Frontal cortex (tissue), 4 donors: Measurements from ENCODE around the gene VILL. TPM values are rescaled to one million over a fixed set of nuclear protein-coding genes. Genes with fewer than 3 reads are reported as not detected.
A peak's percentile ranks its signal among the peaks of the same experiment; 100 is the strongest.
"Not testable (repeated sequence)": the region's sequence is repeated elsewhere in the genome, so short reads cannot be mapped to it uniquely, and the experiment has no call there.

ENCODE experiments used
- DNase-seq, 2 donors: peaks; one replicate each; pipeline ENCODE4 v3.0.0; 2012; ENCODE audit warnings: low spot score in 2 of 2
- FAIRE-seq: peaks from 2 replicates; lab custom pipeline; 2012; peaks lifted over from hg19 to GRCh38; lab: Jason Lieb, UNC
- total RNA-seq: library from RNA; depleted of rRNA; stranded (reverse); fragments of >200 nt; gene quantifications from one replicate; pipeline ENCODE4 v1.2.3, GENCODE V29; 2014
- donor health status: control.
- donor health status: control.
- donor health status: control.

Gene VILL
- total RNA-seq, 1 donor from 2014 or later: 9.8 TPM

GRCh38 chr3:37961622-37962431 lies 28.8 kb upstream of the VILL start:
- DNase-seq (no peak), FAIRE-seq (no peak)

GRCh38 chr3:37963016-37963415 lies 27.6 kb upstream of the VILL start:
- FAIRE-seq: no peak
- no peak for DNase-seq

- DNase-seq: no peak
- no peak for FAIRE-seq
Measured at GRCh38 chr3:37963635-37964034, 27.0 kb upstream of the VILL start.

GRCh38 chr3:37964146-37964545 lies 26.4 kb upstream of the VILL start:
- no peak for FAIRE-seq
- no peak for DNase-seq

- FAIRE-seq: no peak
- DNase-seq: no peak
Measured at GRCh38 chr3:37964716-37965115, 25.9 kb upstream of the VILL start.

GRCh38 chr3:37967260-37967881 lies 23.2 kb upstream of the VILL start:
- DNase-seq: peak; percentile 27 to 54
- no peak for FAIRE-seq

GRCh38 chr3:37968199-37968598 lies 22.4 kb upstream of the VILL start:
- FAIRE-seq (no peak), DNase-seq (no peak)

- DNase-seq: no peak
- FAIRE-seq: no peak
Measured at GRCh38 chr3:37968813-37969595, 21.6 kb upstream of the VILL start.

GRCh38 chr3:37969596-37970100 lies 20.9 kb upstream of the VILL start:
- FAIRE-seq (no peak), DNase-seq (no peak)

GRCh38 chr3:37970802-37971201 lies 19.8 kb upstream of the VILL start:
- DNase-seq (no peak), FAIRE-seq (no peak)

- DNase-seq (no peak), FAIRE-seq (no peak)
Measured at GRCh38 chr3:37971467-37971866, 19.1 kb upstream of the VILL start.

GRCh38 chr3:37972056-37972455 lies 18.5 kb upstream of the VILL start:
- DNase-seq, FAIRE-seq: not testable (repeated sequence)

GRCh38 chr3:37973246-37974054 lies 17.1 kb upstream of the VILL start:
- FAIRE-seq (no peak), DNase-seq (no peak)

GRCh38 chr3:37974121-37975083 lies 16.2 kb upstream of the VILL start:
- DNase-seq (peak; percentile 50 to 64), FAIRE-seq (no peak)

- FAIRE-seq (no peak), DNase-seq (no peak)
Measured at GRCh38 chr3:37979541-37980461, 10.8 kb upstream of the VILL start.

GRCh38 chr3:37980462-37981347 lies 9.9 kb upstream of the VILL start:
- no peak for DNase-seq
- FAIRE-seq: no peak

GRCh38 chr3:37981348-37981664 lies 9.3 kb upstream of the VILL start:
- FAIRE-seq: no peak
- DNase-seq: no peak
